NCI-H146 treated with DMSO at 0.1 percent for 48 hours (cell line): ENCODE measurements around the gene PDIA2.
A peak's percentile ranks its signal among the peaks of the same experiment; 100 is the strongest.

Experiments
- DNase-seq: peaks from one replicate; lab custom pipeline; 2025; ENCODE audit not compliant: unreplicated experiment; lab: John Stamatoyannopoulos, UW

The PDIA2 gene

DNA sequence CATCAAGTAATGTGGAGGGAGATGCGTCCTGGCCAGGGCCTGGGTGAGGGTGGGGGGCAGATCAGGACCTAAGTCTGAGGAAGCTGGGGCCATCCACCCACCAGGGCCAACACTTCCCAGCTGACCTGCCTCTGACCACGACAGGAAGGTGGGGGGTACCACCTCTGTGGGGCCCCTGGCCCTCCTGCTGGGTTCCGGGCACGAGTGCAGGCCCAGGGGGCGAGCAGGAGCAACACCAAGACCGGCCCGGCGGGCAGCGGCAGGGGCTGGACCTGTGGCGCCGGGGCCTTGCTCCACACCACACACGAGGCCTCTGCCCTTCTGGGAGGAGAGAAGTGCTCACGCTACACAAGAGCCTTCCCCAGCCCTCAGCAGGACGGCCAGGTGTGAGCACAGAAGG, 13.3 kb downstream of the PDIA2 start:
- DNase-seq: no peak

DNA sequence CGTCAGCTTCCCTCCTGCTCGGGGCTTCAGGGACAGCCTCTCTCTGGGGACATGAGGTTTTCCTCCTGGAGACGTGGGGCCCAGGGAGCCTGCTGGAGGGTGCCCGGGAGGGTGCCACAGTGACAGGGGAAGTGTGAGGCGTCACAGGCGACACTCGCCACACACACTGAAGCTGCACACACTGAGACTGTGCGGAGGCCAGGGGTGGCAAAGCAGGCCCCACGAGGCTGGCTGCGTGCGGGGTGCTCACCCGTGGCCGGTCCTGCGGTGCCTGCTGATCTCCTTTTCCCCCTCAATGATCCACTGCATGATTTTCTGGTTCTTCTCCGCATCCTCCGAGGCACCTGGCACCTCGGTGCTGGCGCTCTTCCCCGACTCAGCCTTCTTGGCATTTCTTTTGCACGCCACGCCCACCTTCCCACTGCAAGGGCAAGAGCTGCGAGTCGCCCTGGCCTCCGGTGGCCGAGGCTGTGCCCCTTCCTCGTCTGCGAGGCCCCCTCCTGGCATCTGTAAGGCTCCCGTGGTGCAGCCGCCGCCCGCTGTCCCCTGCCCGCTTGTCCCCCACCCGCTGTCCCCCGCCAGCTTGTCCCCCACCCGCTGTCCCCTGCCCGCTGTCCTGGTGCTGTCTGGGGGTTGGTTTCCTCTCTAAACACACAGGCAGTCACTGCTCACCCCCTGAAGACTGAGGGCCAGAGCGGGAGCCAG, 14.0 kb downstream of the PDIA2 start:
- no peak for DNase-seq

DNA sequence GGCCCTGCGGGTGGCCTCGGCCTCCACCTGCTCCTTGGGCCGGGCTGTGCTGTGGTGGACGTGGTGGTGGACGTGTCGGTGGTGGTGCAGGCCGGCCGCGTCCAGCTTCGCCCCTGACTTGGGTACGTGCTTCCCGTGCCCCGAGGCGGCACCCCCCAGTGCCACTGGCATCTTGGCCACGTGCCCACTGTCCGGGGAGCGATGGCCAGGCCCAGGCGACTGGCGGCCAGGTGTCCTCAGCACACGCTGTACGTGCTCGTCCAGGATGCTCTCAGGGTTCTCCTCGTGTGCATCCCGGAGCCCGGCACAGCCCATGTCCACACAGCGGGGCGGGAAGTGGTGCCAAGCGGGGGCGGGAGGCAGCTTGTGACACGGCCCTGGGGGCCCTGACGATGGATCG, 14.9 kb downstream of the PDIA2 start:
- no peak for DNase-seq

DNA sequence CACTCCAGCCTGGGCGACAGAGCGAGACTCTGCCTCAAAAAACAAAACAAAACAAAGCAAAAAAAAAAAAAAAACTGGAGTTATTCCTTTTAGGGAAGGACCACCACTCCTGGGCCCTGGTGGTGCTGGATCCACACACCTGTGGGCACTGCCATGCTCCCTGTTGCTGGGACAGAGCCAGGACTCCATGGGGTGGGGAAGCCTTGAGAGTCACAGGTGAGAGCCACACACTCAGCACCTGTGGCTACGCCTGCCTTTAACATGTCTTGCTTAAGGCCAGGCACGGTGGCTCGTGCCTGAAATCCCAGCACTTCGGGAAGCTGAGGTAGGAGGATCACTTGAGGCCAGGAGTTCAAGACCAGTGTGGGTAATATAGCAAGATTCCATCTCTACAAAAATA, 18.3 kb downstream of the PDIA2 start:
- DNase-seq: no peak

DNA sequence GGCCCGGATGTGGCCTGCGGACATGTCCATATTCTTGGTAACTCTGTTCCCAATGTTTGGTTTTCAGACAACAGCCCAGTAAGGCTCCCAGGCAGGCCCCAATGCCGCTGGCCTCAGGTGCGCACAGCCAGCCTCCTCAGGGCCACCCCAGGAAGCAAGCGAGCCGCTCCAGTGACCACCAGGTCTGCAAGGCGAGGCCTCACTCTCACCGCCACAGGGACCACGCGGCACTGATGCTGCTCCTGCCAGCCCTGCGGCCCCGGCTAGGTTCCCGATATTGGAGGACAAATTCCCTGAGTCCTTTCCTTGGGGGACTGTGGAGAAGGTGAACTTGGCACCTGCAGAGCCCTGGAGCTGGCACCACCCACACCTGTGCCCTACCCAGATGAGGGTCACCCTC, 19.0 kb downstream of the PDIA2 start:
- DNase-seq: no peak

DNA sequence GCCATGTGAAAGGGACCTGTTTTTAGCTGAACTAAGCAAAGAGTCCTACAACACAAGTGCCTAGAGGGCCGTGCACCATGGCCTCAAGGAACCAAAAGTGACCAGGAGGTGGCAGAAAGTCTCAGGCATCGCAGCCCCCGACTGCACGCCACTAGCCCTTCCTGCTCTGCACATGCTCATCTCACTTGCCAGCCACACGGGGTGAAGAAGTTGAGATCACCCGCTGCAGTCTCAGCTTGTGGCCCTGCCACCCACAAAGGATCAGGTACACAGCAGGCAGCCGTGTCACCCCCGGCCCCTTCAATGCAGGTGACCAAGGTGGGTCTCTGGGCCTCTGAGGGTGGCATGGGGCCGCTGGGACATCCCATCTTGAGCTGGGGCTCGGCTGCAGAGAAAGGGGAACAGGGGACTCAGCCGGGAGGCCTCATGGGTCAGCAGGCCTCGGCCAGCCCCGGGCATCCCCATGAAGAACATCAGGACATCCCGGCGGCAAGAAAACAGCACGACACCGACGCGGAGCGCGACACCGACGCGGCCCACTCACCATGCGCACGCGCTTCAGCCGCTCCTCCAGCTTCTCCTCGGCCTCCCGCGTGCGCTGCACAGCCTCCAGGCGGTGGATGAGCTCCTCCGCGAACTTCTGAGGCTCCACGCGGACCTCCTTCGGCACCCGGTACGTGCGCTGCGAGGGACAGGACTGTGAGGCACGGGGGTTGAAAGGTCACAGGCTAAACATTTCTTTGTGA, 21.0 kb downstream of the PDIA2 start:
- no peak for DNase-seq

DNA sequence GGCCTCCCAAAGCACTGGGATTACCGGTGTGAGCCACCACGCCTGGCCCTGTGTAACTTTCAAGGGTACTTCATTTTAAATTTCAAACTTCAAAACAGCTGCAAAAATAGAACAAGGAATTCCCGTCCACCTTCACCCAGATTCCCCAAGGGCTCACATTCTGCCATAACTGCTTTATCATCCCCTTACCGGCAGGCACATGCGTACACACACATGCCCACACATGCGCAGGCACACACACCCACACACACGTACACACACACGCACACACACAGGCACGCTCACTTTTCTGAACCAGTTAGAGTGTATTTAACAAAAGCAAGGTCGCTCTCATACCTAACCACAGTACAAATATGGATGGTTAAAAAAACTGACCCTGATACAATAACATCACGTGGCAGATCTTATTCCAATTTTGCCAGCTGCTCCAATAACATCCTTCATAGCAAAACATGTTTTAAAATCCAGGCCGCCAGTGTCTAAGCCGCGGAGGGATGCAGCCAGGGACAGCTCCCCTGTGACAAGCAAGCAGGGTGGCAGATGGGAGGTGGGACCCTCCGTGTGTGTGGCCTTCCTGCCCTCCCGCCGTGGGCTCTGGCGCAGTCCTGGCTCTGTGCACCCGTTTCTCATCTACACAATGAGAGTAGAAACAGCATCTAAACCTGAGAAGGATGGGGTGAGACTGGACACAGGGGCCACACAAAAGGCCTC, 23.1 kb downstream of the PDIA2 start:
- DNase-seq: no peak

DNA sequence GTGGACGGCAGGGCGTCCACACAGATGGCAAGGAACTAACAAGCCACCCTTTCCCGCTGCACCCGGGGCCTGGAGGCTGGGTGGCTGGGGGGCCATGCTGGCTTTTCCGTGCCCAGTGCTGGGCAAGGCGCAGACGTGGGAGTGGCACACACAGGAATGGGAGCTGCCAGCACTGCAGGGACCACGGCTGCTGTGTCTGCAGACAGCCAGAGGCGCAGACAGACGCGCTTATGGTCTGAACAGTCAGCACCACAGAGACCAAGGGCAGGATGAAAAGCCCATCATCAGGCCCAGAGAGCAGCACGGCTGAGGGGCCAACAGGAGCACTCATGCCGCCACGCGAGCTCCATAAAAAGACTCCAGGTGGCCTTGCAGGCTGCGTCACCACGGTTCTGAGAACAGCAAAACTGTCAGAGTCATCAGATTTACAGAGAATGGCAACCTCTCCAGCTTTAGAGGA, 24.0 kb downstream of the PDIA2 start:
- DNase-seq: no peak

DNA sequence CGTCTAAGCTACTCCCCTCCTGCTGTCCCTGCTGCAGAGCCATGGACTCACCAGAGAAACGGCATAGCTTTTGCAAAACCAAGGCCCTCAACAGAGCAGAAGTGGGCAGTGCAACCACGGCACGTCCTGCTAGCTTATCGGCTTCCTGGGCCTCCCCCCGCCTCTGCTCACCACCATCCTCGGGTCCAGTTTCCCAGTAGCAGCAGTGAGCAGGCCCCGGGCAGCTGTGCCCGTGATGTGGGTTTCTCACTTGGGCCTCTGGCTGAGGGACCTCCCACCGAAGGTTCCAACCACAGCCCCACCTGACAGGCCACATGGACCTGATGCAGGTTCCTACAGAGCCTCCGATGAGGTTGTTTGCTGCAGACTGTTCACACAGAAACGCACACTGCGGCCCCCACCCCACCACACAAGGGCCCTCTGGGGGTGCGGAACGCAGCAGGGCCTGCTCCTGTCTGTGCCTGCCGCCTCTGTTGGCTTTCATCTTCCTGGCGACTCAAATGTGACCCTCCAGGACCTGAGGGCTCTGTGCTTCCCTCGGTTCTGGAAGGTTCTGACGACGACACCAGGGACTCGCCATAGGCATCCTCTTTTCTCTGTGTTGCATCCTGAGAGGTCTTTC, 24.8 kb downstream of the PDIA2 start:
- DNase-seq: no peak

DNA sequence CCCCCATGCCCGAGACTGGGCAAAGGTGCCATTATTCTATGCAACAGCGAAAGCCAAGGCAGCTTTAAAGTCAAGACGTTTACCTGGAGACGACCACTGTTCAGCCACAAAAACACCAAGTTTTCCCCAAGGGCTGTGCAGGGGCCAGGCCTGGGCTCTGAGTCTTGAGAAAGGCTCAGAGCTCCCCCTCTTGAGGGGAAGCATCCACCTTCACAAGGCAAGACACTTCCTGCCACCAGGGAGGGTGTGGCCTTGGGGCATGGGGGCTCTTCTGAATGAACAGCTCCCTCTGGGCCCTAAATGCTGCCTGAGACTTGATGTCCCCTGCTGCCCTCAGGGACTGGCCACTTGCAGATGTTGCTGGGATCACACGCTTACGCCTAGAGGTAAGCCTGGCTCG, 26.5 kb downstream of the PDIA2 start:
- no peak for DNase-seq

DNA sequence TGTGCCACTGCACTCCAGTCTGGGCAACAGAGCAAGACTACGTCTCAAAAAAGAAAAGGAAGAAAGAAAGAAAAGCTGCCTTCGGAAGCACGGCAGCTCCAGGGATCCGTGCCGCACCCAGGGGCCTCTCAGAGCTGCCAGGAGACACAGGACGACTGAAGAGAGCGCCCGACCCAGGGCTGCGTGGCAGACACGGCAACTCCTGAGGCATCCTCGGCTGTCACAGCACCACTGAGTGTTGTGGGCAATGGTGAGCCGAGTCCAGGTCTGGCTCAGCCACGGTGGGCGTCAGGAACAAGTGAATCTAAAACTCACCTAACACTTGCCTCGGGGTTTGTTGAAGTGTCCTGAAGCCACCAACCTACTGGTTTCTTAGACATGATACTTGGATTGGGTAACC, 28.8 kb downstream of the PDIA2 start:
- DNase-seq: no peak

DNA sequence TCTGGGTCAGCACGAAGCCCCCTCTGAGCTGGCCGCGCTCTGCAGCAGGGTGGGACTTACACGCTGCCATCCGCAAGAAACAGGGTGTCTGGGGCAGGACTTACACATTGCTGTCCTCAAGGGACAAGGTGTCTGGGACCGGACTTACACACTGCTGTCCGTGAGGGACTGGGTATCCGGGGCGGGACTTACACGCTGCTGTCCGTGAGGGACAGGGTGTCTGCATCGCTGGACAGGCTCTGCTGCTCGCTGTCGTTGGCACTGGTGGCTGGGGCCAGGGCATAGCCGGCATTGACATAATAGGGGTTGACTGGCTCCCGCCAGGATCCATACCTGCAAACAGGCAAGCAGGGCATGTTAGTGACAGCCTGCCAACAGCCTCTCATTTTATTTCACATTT, 31.4 kb downstream of the PDIA2 start:
- DNase-seq: no peak

DNA sequence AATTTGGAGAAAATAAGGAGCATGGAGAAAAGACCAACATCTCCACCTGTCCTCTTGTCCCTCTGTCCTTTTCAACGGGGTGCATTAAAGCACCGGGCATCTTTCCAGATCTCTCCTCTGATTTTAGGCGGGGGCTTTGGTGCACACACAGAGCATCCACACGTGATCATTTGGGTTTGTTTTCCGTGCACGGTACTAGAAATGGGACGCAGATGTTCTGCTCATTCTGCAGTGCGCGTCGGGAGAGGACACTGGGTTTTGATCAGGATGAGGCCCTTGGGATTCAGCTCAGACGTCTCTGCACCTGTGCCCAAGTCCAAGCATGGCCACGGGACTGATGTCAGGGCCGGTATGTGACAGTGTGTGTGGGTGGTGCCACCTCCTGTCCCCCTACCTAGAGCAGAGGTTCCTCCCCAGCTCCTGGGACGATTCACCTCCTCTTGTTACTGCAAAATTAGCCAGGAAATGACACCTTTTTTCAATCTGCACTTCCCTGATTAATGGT, 31.9 kb downstream of the PDIA2 start:
- no peak for DNase-seq

DNA sequence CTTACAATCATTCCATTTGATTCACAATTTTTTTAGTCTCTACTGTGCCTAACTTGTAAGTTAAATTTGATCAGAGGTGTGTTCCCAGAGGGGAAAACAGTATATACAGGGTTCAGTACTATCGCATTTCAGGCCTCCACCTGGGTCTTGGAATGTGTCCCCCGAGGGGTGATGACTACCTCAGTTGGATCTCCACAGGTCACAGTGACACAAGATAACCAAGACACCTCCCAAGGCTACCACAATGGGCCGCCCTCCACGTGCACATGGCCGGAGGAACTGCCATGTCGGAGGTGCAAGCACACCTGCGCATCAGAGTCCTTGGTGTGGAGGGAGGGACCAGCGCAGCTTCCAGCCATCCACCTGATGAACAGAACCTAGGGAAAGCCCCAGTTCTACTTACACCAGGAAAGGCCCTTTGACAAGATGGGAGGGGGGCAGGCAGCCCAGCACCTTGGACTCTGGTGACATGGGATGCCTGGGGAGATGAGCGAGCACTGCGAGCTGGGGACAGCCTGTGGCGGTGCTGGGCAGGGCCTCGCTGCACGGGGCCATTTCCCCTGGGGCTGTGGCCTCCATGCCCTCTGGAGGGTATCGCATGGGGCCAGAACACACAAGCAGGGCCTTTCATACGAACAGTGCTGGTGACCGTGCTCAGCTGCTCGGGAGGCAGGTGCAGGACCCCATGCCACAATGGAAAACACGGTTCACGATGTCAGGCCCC, 33.9 kb downstream of the PDIA2 start:
- no peak for DNase-seq

DNA sequence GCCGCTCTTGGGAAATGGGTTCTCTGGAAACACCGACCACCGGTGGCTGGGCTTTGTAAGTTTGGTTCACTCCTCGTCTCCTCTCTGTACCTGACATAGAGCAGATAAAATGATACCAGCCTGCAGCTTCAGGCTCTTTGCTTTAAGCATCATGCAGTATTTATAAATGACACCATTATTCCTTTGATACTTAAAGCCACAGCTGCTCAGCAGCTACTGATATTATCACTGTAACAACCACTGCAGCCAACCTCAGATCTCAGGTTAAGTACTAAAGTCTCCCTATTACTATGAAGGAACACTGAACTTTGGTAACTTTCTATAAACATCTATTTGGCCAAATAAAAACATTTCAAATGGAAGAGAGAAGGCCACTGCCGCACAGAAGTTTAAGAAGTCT, 34.6 kb downstream of the PDIA2 start:
- DNase-seq: no peak

DNA sequence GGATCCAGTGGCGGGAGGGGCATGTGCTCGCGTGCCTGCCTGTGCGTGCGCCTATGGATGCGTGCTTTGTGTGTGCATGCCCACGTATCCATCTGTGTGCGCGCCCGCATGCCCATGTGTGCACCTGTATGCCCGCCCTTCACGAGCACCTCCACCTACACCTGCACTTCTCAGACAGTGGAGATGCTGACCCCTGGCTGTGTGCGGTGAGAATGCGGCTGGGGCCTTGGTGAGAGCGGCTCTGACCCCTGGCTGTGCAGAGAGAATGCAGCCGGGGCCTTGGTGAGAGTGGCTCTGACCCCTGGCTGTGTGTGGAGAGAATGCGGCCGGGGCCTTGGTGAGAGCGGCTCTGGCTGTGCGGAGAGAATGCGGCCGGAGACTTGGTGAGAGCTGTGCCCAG, 35.7 kb downstream of the PDIA2 start:
- peak; percentile 8 for DNase-seq

DNA sequence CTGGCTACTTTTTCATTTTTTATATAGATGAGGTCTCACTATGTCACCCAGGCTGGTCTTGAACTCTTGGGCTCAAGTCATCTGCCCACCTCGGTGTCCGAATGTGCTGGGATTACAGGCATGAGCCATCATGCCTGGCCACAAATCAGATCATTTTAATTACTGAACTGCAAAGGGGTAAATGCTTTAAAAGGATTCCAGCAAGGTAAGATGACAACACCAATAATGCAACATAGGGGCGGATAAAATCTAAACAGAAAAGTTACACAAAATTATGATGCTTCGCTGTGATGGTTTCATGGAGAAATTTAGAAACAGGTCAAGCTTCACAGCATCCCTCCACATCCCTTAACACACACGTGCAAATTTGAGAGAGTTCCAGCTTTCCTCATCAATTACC, 37.2 kb downstream of the PDIA2 start:
- no peak for DNase-seq

DNA sequence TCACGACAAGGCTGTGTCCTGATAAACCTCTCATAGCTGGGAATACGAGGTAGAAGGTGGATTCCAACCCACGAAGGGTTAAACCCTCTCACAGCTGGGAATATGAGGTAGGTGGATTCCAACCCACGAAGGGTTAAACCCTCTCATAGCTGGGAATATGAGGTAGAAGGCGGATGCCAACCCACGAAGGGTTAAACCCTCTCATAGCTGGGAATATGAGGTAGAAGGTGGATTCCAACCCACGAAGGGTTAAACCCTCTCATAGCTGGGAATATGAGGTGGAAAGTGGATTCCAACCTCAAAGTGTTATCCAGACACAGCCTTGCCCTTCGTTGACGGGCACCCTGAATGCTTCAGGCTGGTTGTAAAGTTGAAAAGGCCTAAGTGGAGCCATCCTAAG, 38.6 kb downstream of the PDIA2 start:
- no peak for DNase-seq

DNA sequence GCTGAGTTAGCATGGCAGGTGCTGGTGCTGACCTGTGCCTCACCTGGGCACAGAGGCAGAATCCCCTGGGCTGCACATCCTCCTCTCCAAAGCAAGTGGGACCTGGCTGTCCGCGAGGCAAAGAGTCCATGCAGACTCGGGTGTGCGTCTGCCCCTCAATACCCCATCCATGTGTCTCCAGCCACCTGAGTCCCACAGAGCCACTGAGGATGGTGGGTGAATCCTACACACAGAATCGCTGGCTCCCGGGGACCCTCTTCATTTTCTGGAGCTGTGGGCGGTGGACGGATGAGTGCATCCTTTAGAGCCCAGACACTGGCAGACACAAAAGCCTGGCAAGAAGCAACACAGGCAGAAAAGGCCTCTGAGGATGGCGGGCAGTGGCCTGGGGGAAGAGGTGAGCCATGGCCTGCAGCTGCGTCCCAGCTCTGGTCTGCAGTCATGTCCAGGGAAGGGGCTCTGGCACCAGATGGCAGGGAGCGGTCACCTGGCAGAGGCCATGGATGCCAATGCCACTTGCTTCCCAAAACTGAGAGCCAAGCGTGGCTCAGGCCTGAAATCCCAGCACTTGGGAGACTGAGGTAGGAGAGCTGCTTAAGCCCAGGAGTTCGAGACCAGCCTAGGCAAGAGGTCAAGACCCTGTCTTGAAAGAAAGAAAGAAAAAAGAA, 39.6 kb downstream of the PDIA2 start:
- DNase-seq: no peak

DNA sequence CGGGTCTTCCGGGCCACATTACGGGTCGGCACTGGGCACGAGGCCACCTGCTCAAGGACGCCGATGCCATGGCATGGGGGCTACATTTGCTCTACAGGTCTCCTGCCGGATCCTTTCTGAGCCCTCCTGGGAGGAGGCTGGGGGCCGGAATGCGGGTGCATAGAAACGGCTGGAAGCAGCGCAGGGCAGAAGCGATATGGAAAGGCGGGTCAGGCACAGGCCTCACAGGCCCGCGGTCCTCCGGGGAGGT, 41.2 kb downstream of the PDIA2 start:
- DNase-seq: no peak
